AG09309 (cell line): ENCODE results near the gene ST3GAL3.

Experiments used
- DNase-seq: peaks from one replicate; pipeline ENCODE4 v3.0.0-alpha.2; 2010; ENCODE audit warnings: low read depth
- H3K4me3 ChIP-seq: 2 replicates; pipeline ENCODE4 v1.5.1; 2011; ENCODE audit warnings: mild to moderate bottlenecking, low read depth, low read length, moderate library complexity; ENCODE audit not compliant: control insufficient read depth
- CTCF ChIP-seq: IDR thresholded peaks from 2 replicates; pipeline ENCODE4 v1.5.1; 2011; ENCODE audit warnings: mild to moderate bottlenecking, low read depth, low read length, inconsistent platforms; ENCODE audit not compliant: insufficient read depth, control insufficient read depth; ENCODE audit errors: missing control alignments

The ST3GAL3 gene

GRCh38 chr1:43935711-43936427, 228.5 kb downstream of the ST3GAL3 start:
- no peak for TF ChIP-seq CTCF
- no peak for DNase-seq
- peak overlapping the region; percentile 14 for H3K4me3 ChIP-seq

GRCh38 chr1:43936431-43937151, 229.3 kb downstream of the ST3GAL3 start:
- no peak for DNase-seq

GRCh38 chr1:43937179-43937865, 230.0 kb downstream of the ST3GAL3 start:
- no peak for DNase-seq
- H3K4me3 ChIP-seq = no peak overlapping the region
- TF ChIP-seq CTCF = no peak

More at GRCh38 chr1:43936431-43937151, 229.3 kb downstream of the ST3GAL3 start:
- no peak overlapping the region for H3K4me3 ChIP-seq
- peak; percentile 10 for TF ChIP-seq CTCF

- no peak for TF ChIP-seq CTCF
- no peak overlapping the region for H3K4me3 ChIP-seq
- DNase-seq = no peak
These were observed 231.0 kb downstream of the ST3GAL3 start for GRCh38 chr1:43938383-43938782.

GRCh38 chr1:43938892-43939587, 231.7 kb downstream of the ST3GAL3 start:
- no peak for DNase-seq
- no peak overlapping the region for H3K4me3 ChIP-seq
- no peak for TF ChIP-seq CTCF

GRCh38 chr1:43942411-43942810, 235.1 kb downstream of the ST3GAL3 start:
- H3K4me3 ChIP-seq = no peak overlapping the region
- DNase-seq = no peak
- TF ChIP-seq CTCF = no peak
